Breast epithelium (tissue), 4 donors: ENCODE measurements around the gene PHETA2. TPM values are rescaled to one million over a fixed set of nuclear protein-coding genes. Genes with fewer than 3 reads are reported as not detected.

Source experiments
- DNase-seq, 2 donors: peaks; one replicate each; pipeline ENCODE4 v3.0.0-alpha.2; 2019; ENCODE audit warnings: low spot score in 2 of 2
- H3K27ac ChIP-seq, 2 donors: fragments of 200-600 bp; sonication (generic) in 1 of 2; one replicate each; pipeline ENCODE4 v1.5.1; 2016 to 2019; ENCODE audit warnings: mild to moderate bottlenecking in 1 of 2
- H3K27me3 ChIP-seq, 2 donors: fragments of 200-600 bp; sonication (generic) in 1 of 2; one replicate each; pipeline versions ENCODE4 v1.5.1 to v1.6.0; 2017 to 2019; ENCODE audit warnings: control low read depth in 1 of 2, mild to moderate bottlenecking in 1 of 2
- H3K36me3 ChIP-seq: fragments of 200-600 bp; one replicate; pipeline ENCODE4 v1.5.1; 2019
- H3K4me1 ChIP-seq, 2 donors: fragments of 200-600 bp; sonication (generic); one replicate each; pipeline ENCODE4 v1.5.1; 2016 to 2019; ENCODE audit warnings: control low read depth in 1 of 2
- H3K4me3 ChIP-seq, 3 donors: fragments of 200-600 bp; sonication (generic); 1 replicate in 2 of 3; 2 replicates in 1 of 3; pipeline ENCODE4 v1.5.1; 2016 to 2019; ENCODE audit warnings: mild to moderate bottlenecking in 3 of 3, moderate library complexity in 2 of 3
- H3K9me3 ChIP-seq, 2 donors: fragments of 200-600 bp; sonication (generic) in 1 of 2; one replicate each; pipeline ENCODE4 v1.5.1; 2016 to 2019; ENCODE audit warnings: control low read depth in 1 of 2
- POLR2A ChIP-seq: fragments of 450-650 bp; IDR thresholded peaks from one replicate; pipeline ENCODE4 v1.6.1; 2016; ENCODE audit warnings: antibody characterized with exemption, mild to moderate bottlenecking, moderate library complexity
- POLR2AphosphoS5 ChIP-seq, 3 donors: sonication (generic); formaldehyde crosslinking; IDR thresholded peaks; one replicate each; pipeline ENCODE4 v1.6.1; 2017; ENCODE audit warnings: antibody characterized with exemption in 3 of 3
- intact Hi-C: fragments of 100-400 bp; cut with DNase I; formaldehyde crosslinking; loops from one replicate; pipeline ENCODE4 v1.15.1; 2023; ENCODE audit warnings: low total_unique reads
- total RNA-seq, 3 donors: library from RNA; depleted of rRNA; stranded (reverse); fragments of >200 nt; gene quantifications; one replicate each; pipeline ENCODE4 v1.1.0, GENCODE V29; 2016
- TF ChIP-seq, protein P1 (sequence below), 3 donors: fragments of 450-650 bp; IDR thresholded peaks; one replicate each; pipeline ENCODE4 v1.5.1; 2016 to 2017; ENCODE audit warnings: antibody characterized with exemption in 3 of 3, mild to moderate bottlenecking in 3 of 3, moderate library complexity in 3 of 3

Gene PHETA2, protein sequence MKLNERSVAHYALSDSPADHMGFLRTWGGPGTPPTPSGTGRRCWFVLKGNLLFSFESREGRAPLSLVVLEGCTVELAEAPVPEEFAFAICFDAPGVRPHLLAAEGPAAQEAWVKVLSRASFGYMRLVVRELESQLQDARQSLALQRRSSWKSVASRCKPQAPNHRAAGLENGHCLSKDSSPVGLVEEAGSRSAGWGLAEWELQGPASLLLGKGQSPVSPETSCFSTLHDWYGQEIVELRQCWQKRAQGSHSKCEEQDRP
- 10 to 100 TPM; 11.5 to 18.0 (median 11.6) TPM for total RNA-seq

DNA sequence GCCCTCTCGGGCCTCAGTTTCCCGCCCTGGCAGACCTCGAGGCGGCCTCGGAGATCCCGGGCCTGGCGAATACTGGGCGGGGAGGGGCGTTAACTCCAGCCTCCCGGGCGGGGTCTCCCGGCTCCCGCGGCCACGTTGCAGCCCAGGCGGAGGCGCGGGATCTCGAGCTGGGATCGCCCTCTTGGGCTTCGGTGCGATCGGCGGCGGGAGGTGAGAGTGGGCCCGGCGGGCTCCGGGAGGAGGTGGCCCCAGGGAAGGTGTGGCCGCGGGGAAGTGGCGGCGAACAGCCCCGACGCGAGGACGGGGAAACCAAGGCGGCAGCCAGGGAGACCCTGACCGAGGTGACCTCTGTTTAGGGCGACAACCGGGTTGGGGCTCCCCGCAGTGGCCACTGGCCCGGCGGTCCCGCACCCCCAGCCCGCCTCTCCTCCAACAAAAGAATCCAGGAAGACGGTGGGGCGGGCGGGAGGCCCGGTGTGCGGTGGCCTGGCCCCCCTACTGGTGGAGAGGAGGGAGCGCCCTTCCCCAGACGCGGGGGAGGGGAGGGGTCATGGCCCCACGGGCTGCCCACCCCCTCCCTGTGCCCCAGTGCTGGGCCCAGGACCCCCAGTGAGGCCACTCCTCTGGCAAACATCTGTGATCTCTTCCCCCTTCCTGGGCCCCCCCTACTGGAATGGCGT is at the start of gene PHETA2:
Gene PHETA2, plus strand, starts transcription at position 117 of the 680 bp plus-strand sequence. CDS start 3,046 bp downstream, outside the sequence.
- no peaks in the 10 kb centered on the region for H3K9me3 ChIP-seq
- H3K4me3 ChIP-seq: peak within 1 kb of the TSS; percentile 70 to 86 (median 82)
- H3K36me3 ChIP-seq: no peaks in the 10 kb centered on the region
- DNase-seq: peak; percentile 42 to 60
- H3K27ac ChIP-seq: peak within 1 kb of the TSS; percentile 88 to 96
- TF ChIP-seq POLR2AphosphoS5 (IDR thresholded peaks at IDR 0.05) (peak in 2 of 3 donors; percentile 42 to 63), POLR2A (no peak)
- TF ChIP-seq, protein P1, sequence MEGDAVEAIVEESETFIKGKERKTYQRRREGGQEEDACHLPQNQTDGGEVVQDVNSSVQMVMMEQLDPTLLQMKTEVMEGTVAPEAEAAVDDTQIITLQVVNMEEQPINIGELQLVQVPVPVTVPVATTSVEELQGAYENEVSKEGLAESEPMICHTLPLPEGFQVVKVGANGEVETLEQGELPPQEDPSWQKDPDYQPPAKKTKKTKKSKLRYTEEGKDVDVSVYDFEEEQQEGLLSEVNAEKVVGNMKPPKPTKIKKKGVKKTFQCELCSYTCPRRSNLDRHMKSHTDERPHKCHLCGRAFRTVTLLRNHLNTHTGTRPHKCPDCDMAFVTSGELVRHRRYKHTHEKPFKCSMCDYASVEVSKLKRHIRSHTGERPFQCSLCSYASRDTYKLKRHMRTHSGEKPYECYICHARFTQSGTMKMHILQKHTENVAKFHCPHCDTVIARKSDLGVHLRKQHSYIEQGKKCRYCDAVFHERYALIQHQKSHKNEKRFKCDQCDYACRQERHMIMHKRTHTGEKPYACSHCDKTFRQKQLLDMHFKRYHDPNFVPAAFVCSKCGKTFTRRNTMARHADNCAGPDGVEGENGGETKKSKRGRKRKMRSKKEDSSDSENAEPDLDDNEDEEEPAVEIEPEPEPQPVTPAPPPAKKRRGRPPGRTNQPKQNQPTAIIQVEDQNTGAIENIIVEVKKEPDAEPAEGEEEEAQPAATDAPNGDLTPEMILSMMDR (IDR thresholded peaks at IDR 0.05): peak; percentile 45 to 69 (median 50)
- intact Hi-C loops: no loop called here
- H3K27me3 ChIP-seq: no peaks in the 10 kb centered on the region
- H3K4me1 ChIP-seq: peaks cover 17% of the 10 kb centered on the region in 2 donors

DNA sequence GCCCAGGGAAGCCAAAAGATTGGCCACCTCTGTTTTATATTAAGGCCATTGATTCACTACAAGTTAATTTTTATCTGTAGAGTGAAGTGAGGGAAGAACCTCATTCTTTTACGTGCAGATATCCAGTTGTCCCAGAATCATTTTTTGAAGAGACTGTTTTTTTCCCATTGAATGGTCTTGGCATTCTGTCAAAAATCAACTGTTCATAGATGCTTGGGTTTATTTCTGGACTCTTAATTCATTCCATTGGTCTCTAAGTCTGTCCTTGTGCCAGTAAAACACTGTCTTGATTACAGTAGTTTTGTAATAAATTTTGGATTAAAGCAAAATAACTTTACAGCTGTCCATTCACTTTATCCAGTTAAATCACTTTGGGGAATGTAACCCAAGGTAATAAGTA is 48.6 kb upstream of the PHETA2 start:
- DNase-seq: no peak
- Histone ChIP-seq H3K36me3 (no peaks in the 10 kb centered on the region), H3K4me1 (no peaks in the 10 kb centered on the region), H3K4me3 (no peak overlapping the region), H3K27me3 (no peaks in the 10 kb centered on the region), H3K9me3 (no peaks in the 10 kb centered on the region), H3K27ac (no peak overlapping the region)
- intact Hi-C loops: no loop called here
- TF ChIP-seq POLR2A (no peak), POLR2AphosphoS5 (IDR thresholded peaks at IDR 0.05) (no peak)
- TF ChIP-seq, protein P1 (IDR thresholded peaks at IDR 0.05): no peak

DNA sequence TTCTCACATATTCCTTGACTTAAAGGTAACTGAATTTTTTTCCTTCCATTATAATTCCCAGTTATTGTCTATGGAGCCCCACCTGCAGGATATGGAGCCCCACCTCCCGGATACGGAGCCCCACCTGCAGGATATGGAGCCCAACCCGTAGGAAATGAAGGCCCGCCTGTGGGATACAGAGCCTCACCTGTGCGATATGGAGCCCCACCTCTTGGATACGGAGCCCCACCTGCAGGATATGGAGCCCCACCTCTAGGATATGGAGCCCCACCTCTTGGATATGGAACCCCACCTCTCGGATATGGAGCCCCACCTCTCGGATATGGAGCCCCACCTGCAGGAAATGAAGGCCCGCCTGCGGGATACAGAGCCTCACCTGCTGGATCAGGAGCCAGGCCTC is 47.3 kb upstream of the PHETA2 start:
- Histone ChIP-seq H3K27me3 (no peaks in the 10 kb centered on the region), H3K36me3 (no peaks in the 10 kb centered on the region), H3K27ac (no peak overlapping the region), H3K4me3 (no peak overlapping the region), H3K4me1 (no peaks in the 10 kb centered on the region), H3K9me3 (no peaks in the 10 kb centered on the region)
- TF ChIP-seq POLR2AphosphoS5 (IDR thresholded peaks at IDR 0.05) (no peak), POLR2A (no peak)
- TF ChIP-seq, protein P1 (IDR thresholded peaks at IDR 0.05): no peak
- intact Hi-C loops: no loop called here
- DNase-seq: no peak

DNA sequence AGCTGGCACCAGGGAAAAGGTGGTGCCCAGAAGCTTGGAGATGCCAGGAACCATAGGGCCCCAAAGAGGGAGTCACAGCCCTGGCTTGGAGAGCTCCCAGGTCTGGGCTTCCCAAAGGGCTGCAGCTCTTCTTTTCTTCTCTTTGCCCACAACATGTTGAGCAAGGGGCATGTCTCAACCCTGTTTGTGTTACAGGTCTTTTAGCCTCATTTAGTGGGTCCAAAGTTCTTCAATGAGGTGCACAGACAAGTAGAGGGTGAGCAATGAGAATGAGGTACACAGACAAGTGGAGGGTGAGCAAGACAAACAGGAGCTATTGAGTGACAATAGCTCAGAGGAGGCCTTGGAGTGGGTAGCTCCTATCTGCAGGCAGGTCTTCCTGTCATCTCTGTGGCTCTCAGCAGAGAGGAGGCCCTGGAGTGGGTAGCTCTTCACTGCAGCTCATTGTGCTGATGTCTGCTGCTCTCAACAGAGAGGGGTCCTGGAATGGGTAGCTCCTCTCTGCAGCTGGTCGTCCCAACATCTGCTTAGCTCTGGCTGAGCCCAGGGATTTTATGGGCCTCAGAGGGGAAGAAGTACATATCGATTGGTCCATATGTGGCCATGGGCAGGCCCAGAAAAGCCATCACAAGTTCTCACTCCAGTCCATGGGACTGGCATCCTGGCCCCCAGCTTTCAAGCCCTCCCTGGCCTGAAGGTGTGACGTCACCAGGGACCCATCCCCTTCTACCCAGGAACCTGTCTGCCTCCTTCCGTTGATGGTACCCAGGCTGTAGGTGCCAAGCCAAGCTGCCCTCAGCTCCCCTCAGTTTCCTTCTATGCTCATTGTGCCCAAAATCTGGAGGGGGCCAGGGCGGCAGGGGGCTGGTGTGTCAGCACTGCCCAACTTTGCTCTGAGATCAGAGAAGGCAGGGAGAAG is 40.5 kb upstream of the PHETA2 start:
- DNase-seq: no peak
- H3K4me1 ChIP-seq: no peaks in the 10 kb centered on the region
- H3K27me3 ChIP-seq: no peaks in the 10 kb centered on the region
- no peak overlapping the region for H3K27ac ChIP-seq
- no peaks in the 10 kb centered on the region for H3K36me3 ChIP-seq
- intact Hi-C loops: no loop called here
- no peak overlapping the region for H3K4me3 ChIP-seq
- H3K9me3 ChIP-seq: peaks cover 8 to 9% of the 10 kb centered on the region in 2 donors
- TF ChIP-seq POLR2AphosphoS5 (IDR thresholded peaks at IDR 0.05): no peak
- no peak for TF ChIP-seq POLR2A
- TF ChIP-seq, protein P1 (IDR thresholded peaks at IDR 0.05): no peak
